Limb (tissue), 2 donors: Measurements from ENCODE around the gene KIFC3.
"Not testable (repeated sequence)": the region's sequence is repeated elsewhere in the genome, so short reads cannot be mapped to it uniquely, and the experiment has no call there.

ENCODE experiments used
- DNase-seq, 2 donors: peaks; one replicate each; pipeline ENCODE4 v3.0.0-alpha.2; 2016; ENCODE audit errors: extremely low spot score in 2 of 2

The KIFC3 gene

GRCh38 chr16:57754354-57755060 lies 47.8 kb downstream of the KIFC3 start:
- no peak for DNase-seq

GRCh38 chr16:57753448-57754353 lies 48.6 kb downstream of the KIFC3 start:
- DNase-seq: peak in 1 of 2 donors; percentile 31

- peak in 1 of 2 donors; percentile 37 for DNase-seq
These were observed 49.5 kb downstream of the KIFC3 start for GRCh38 chr16:57752581-57753447.

- DNase-seq: no peak
These were observed 50.1 kb downstream of the KIFC3 start for GRCh38 chr16:57752203-57752580.

GRCh38 chr16:57751539-57752202 lies 50.6 kb downstream of the KIFC3 start:
- DNase-seq: peak in 1 of 2 donors; percentile 23

- no peak for DNase-seq
These were observed 51.3 kb downstream of the KIFC3 start for GRCh38 chr16:57750796-57751538.

- no peak for DNase-seq
These were observed 52.3 kb downstream of the KIFC3 start for GRCh38 chr16:57749856-57750452.

GRCh38 chr16:57749101-57749692 lies 53.1 kb downstream of the KIFC3 start:
- DNase-seq: no peak

GRCh38 chr16:57748596-57748995 lies 53.7 kb downstream of the KIFC3 start:
- DNase-seq: no peak

- DNase-seq: no peak
These were observed 54.3 kb downstream of the KIFC3 start for GRCh38 chr16:57747996-57748395.

- no peak for DNase-seq
These were observed 54.8 kb downstream of the KIFC3 start for GRCh38 chr16:57747496-57747895.

- no peak for DNase-seq
These were observed 55.2 kb downstream of the KIFC3 start for GRCh38 chr16:57747091-57747490.

- not testable (repeated sequence) for DNase-seq
These were observed 56.0 kb downstream of the KIFC3 start for GRCh38 chr16:57746316-57746715.

- DNase-seq: no peak
These were observed 56.5 kb downstream of the KIFC3 start for GRCh38 chr16:57745768-57746167.

- DNase-seq: peak in 1 of 2 donors; percentile 26
These were observed 57.7 kb downstream of the KIFC3 start for GRCh38 chr16:57744642-57744903.

GRCh38 chr16:57743886-57744641 lies 58.2 kb downstream of the KIFC3 start:
- DNase-seq: peak in 1 of 2 donors; percentile 27

- peak in 1 of 2 donors; percentile 46 for DNase-seq
These were observed 58.8 kb downstream of the KIFC3 start for GRCh38 chr16:57743458-57743857.

- no peak for DNase-seq
These were observed 59.7 kb downstream of the KIFC3 start for GRCh38 chr16:57742543-57742942.

- peak in 1 of 2 donors; percentile 41 for DNase-seq
These were observed 60.6 kb downstream of the KIFC3 start for GRCh38 chr16:57741660-57742191.
